ENCODE results near the gene PANX3.

PANX3 gene

DNA sequence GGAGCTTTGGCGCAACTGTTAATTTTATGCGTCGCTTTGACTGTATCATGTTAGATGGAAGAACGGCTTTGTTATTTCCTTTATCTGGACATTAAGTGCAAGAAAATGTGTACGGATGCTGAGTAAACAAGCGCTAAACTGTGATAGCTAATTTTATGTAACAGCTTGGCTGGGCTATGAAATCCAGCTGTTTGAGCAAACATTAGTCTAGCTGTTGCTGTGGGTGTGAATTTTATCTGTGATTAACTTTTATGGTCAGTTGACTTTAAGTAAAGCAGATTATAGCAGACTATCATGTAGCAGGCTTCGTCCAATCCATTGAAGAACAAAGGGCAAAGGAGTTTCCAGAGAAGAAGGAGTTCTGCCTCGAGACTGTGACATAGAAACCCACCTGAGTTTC lies 27.4 kb upstream of the PANX3 start:
- TF ChIP-seq, protein P1, sequence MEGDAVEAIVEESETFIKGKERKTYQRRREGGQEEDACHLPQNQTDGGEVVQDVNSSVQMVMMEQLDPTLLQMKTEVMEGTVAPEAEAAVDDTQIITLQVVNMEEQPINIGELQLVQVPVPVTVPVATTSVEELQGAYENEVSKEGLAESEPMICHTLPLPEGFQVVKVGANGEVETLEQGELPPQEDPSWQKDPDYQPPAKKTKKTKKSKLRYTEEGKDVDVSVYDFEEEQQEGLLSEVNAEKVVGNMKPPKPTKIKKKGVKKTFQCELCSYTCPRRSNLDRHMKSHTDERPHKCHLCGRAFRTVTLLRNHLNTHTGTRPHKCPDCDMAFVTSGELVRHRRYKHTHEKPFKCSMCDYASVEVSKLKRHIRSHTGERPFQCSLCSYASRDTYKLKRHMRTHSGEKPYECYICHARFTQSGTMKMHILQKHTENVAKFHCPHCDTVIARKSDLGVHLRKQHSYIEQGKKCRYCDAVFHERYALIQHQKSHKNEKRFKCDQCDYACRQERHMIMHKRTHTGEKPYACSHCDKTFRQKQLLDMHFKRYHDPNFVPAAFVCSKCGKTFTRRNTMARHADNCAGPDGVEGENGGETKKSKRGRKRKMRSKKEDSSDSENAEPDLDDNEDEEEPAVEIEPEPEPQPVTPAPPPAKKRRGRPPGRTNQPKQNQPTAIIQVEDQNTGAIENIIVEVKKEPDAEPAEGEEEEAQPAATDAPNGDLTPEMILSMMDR (IDR thresholded peaks at IDR 0.05) = no peak
- TF ChIP-seq ZFX (IDR thresholded peaks at IDR 0.05; ENCODE audit: borderline replicate concordance) = no peak
- H3K27ac ChIP-seq = no peak overlapping the region

DNA sequence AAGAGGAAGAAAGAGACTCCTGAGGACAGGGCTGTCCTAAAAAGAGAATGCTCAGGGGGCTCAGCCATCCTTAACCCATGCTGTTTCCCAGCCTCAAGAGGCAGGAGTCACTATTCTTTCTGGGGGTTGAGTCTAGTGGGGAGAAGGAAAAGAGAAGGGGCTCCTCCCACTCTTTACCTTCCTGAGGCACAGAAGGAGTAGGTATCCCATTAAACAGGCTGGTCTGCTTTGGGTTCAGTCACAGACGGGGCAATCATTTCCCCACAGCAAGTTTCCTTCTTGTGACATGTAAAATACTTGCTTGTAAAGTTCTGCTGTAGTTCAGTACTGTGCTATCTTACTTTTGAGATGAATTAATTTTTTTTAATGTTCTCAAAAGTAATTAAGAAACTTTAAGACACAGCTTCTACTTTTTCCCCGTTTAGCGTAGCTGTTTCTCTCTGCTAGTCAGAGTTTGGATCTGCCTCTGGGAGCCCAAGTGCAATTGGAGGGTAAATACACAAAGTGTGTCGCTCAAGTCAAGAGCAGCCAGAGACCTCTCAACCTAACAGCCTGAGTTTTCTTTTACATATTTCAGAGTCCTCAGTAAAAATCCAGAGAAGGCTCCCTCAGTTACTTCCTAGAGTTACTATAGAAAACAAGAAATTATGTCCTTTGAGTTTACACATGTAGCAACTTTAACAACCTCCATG lies 26.4 kb upstream of the PANX3 start:
- no peak overlapping the region for H3K27ac ChIP-seq
- TF ChIP-seq, protein P1 (IDR thresholded peaks at IDR 0.05) = no peak
- TF ChIP-seq ZFX (IDR thresholded peaks at IDR 0.05; ENCODE audit: borderline replicate concordance) = no peak

DNA sequence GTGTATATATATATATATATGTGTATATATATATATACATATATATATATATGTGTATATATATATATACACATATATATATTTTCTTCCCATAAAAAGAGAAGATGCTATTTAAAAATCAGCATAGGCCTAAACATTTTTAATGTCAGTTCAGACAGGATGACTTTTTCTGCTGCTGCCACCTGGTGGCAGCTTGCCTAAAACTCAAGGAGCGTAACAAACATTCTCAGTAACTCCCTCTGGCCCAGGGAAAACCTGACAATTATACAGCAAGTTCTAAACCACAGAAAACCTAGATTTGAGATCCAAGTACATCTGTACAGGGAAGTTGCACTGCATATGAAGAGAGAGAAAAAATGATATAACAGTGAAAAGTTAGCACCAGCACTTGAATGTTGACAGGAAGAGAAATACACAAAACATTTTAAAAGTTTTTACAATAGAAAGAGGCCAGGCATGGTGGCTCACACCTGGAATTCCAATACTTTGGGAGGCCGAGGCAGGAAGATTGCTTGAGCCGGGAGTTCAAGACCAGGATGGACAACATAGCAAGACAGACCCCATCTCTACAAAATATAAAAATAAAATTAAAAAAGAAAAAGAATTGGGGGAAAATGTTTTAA lies 24.9 kb upstream of the PANX3 start:
- H3K27ac ChIP-seq = no peak overlapping the region
- TF ChIP-seq, protein P1 (IDR thresholded peaks at IDR 0.05) = peak; percentile 73
- no peak for TF ChIP-seq ZFX (IDR thresholded peaks at IDR 0.05; ENCODE audit: borderline replicate concordance)

DNA sequence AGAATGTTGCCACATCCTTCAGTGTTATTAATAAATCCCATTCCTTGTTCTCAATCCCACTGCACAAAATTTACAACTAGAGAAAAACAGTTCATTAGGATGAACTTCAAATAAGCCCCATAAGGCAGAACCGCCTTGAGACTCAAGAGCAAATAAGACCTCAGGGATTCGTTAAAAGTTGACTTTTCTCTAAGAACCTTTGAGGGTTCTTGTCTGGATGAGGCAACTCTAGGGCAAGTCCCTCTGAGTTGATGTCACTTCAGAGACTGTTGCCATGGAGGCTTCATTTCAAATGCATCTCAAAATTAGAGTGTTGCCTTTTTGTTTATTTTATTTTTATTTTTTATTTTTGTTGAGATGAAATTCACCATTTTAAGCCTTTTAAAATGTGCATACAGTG lies 19.8 kb upstream of the PANX3 start:
- no peak for TF ChIP-seq ZFX (IDR thresholded peaks at IDR 0.05; ENCODE audit: borderline replicate concordance)
- TF ChIP-seq, protein P1 (IDR thresholded peaks at IDR 0.05) = no peak
- no peak overlapping the region for H3K27ac ChIP-seq

DNA sequence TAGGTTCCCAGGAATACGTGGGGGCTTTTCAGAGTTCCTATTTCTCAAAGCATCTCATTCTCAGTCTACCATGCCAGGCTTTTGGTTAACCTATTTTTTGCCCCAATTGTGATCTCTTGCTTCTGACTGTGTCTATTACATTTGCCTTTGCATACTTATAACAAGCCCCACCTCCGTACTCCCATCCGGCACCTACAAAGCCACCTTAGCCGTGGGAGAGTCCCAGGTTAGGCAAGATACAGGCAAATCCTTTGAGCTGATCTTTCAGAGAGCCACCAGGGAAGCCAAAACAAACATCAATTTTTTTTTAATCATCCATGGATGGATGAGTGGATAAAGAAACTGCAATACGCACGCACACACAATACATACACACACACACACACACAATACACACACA lies 18.6 kb upstream of the PANX3 start:
- TF ChIP-seq, protein P1 (IDR thresholded peaks at IDR 0.05) = no peak
- no peak for TF ChIP-seq ZFX (IDR thresholded peaks at IDR 0.05; ENCODE audit: borderline replicate concordance)

DNA sequence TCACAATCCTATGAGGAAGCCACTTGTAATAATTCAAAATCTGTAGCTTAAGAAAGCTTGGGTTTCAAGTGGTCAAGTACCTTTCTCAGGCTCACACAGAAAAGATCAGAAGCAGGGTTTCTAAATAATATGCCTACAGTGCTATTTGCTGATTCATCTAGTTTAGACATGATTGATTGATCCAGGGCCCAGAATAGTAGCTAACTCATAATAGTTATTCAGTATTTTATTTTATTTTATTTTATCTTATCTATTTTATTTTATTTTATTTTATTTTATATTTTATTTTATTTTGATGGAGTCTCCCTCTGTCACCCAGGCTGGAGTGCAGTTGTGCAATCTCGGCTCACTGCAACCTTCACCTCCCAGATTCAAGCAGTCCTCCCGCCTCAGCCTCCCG lies 15.9 kb upstream of the PANX3 start:
- no peak overlapping the region for H3K27ac ChIP-seq
- TF ChIP-seq, protein P1 (IDR thresholded peaks at IDR 0.05) = no peak
- TF ChIP-seq ZFX (IDR thresholded peaks at IDR 0.05; ENCODE audit: borderline replicate concordance) = no peak

More for the DNA sequence above, 18.6 kb upstream of the PANX3 start:
- H3K27ac ChIP-seq = no peak overlapping the region

DNA sequence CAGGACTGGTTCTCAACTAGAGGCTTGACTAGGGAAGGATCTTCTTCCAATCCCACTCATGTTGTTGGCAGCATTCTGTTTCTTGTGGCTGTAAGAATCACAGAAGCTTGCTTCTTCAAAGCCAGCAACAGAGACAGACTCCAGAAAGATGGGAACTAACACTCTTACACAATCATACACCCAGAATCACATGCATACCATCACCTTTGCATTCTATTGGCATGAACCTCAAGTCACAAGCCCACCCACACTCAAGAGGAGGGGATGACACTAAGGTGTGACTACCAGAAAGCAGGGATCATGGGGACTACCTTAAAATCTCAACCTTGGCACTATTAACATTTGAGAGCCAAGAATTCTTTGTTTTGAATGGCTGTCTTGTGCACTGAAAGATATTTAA lies 13.6 kb upstream of the PANX3 start:
- TF ChIP-seq, protein P1 (IDR thresholded peaks at IDR 0.05) = no peak
- TF ChIP-seq ZFX (IDR thresholded peaks at IDR 0.05; ENCODE audit: borderline replicate concordance) = no peak
- no peak overlapping the region for H3K27ac ChIP-seq

All from 22Rv1 (cell line).